K562 (cell line): ENCODE data around the gene PDLIM7. TPM values are rescaled to one million over a fixed set of nuclear protein-coding genes. Genes with fewer than 3 reads are reported as not detected.

ENCODE experiments used
- ATAC-seq: fragments of 200-7000 bp; cut with Tn5 transposase; 3 replicates; pipeline ENCODE4 v1.9.1; 2020; ENCODE audit warnings: moderate library complexity
- BruUV-seq: library from RNA; stranded (reverse); fragments of 400-500 nt; replicated peaks from 2 replicates; lab custom pipeline; 2021; lab: Mats Ljungman, UMichigan
- CTCF ChIA-PET: fragments of 300-600 bp; formaldehyde crosslinking; extraction: SDS; loops from one replicate; lab custom pipeline; 2021; ENCODE audit warnings: low intra/inter-chr PET ratio; lab: Yijun Ruan, JAX
- POLR2A ChIA-PET: fragments of 300-600, 350-650 bp; sonication (Branson Sonifier 250); formaldehyde crosslinking; extraction: SDS; loops from one replicate; lab custom pipeline; 2021; ENCODE audit warnings: antibody characterized with exemption, inconsistent platforms; lab: Yijun Ruan, JAX
- DNase-seq, 4 experiments: peaks; one replicate each; pipeline versions ENCODE4 v3.0.0 to v3.0.0-alpha.2; 2011 to 2018; ENCODE audit warnings: low spot score in 3 of 4, mixed read lengths in 3 of 4; ENCODE audit errors: extremely low read depth in 1 of 4
- FAIRE-seq: peaks from 2 replicates; lab custom pipeline; 2011; peaks lifted over from hg19 to GRCh38; lab: Jason Lieb, UNC
- H2AFZ ChIP-seq: 2 replicates; pipeline ENCODE4 v1.6.0; 2011; ENCODE audit warnings: low read depth, low read length, control low read depth, inconsistent platforms
- H3K27ac ChIP-seq: fragments of 200-600 bp; 3 replicates; pipeline ENCODE4 v1.8.0; 2011; ENCODE audit warnings: low read depth, mild to moderate bottlenecking, control low read depth, inconsistent platforms, low read length, moderate library complexity, mixed read lengths; ENCODE audit errors: extremely low read depth
- H3K27me3 ChIP-seq, 2 experiments: fragments of 300-600 bp in 1 of 2; 2 replicates in 1 of 2; 3 replicates in 1 of 2; pipeline versions ENCODE4 v1.6.0 to v1.8.0; 2011; ENCODE audit warnings: inconsistent platforms in 2 of 2, low read length in 2 of 2, mild to moderate bottlenecking in 1 of 2, mixed read lengths in 1 of 2, moderate library complexity in 1 of 2; ENCODE audit not compliant: control insufficient read depth in 2 of 2, insufficient read depth in 2 of 2
- H3K36me3 ChIP-seq: fragments of 300-600 bp; 3 replicates; pipeline ENCODE4 v1.8.0; 2011; ENCODE audit warnings: mild to moderate bottlenecking, low read length, inconsistent platforms; ENCODE audit not compliant: control insufficient read depth, insufficient read depth
- H3K4me1 ChIP-seq, 2 experiments: fragments of 200-600 bp in 1 of 2; replicated peaks in 1 of 2; 2 replicates in 1 of 2; 3 replicates in 1 of 2; pipeline versions ENCODE4 v1.5.1 to v1.8.0; 2011; ENCODE audit warnings: inconsistent platforms in 2 of 2, low read length in 2 of 2, mild to moderate bottlenecking in 1 of 2, mixed read lengths in 1 of 2, moderate library complexity in 1 of 2; ENCODE audit not compliant: control insufficient read depth in 2 of 2, insufficient read depth in 2 of 2
- H3K4me2 ChIP-seq: 2 replicates; pipeline ENCODE4 v1.6.1; 2011; ENCODE audit warnings: low read length, control low read depth, inconsistent platforms, mixed read lengths; ENCODE audit not compliant: insufficient read depth
- H3K4me3 ChIP-seq: fragments of 200-600 bp; sonication (generic), shearing (Covaris generic); 2 replicates; pipeline ENCODE4 v1.5.1; 2016; ENCODE audit warnings: control low read depth, inconsistent platforms
- H3K79me2 ChIP-seq: fragments of 200-600 bp; 3 replicates; pipeline ENCODE4 v1.8.0; 2011; ENCODE audit warnings: low read length, inconsistent platforms; ENCODE audit not compliant: control insufficient read depth, insufficient read depth
- H3K9ac ChIP-seq, 2 experiments: 2 replicates each; pipeline versions ENCODE4 v1.6.0 to v1.6.1; 2011; ENCODE audit warnings: low read depth in 2 of 2, low read length in 2 of 2, control low read depth in 1 of 2, inconsistent platforms in 1 of 2, mild to moderate bottlenecking in 1 of 2, mixed read lengths in 1 of 2; ENCODE audit not compliant: insufficient read depth in 1 of 2
- H3K9me1 ChIP-seq: one replicate; pipeline ENCODE4 v1.6.0; 2011; ENCODE audit warnings: inconsistent platforms, mild to moderate bottlenecking, low read length, moderate library complexity; ENCODE audit not compliant: control insufficient read depth, insufficient read depth
- H3K9me3 ChIP-seq: replicated peaks from 2 replicates; pipeline ENCODE4 v1.5.1; 2011; ENCODE audit warnings: low read depth, low read length, inconsistent platforms; ENCODE audit not compliant: control insufficient read depth, insufficient read depth
- H4K20me1 ChIP-seq: replicated peaks from 2 replicates; pipeline ENCODE4 v1.6.1; 2011; ENCODE audit warnings: low read length, inconsistent platforms, mixed read lengths; ENCODE audit not compliant: control insufficient read depth, insufficient read depth
- EP300 ChIP-seq: IDR thresholded peaks from 2 replicates; pipeline ENCODE4 v1.6.1; 2012; ENCODE audit warnings: low read length, improper control_type of control experiment
- ESRRA ChIP-seq: fragments of 450-650 bp; IDR thresholded peaks from 2 replicates; pipeline ENCODE4 v1.6.1; 2014; ENCODE audit warnings: low read depth, mild to moderate bottlenecking, moderate library complexity, borderline replicate concordance
- ETV6 ChIP-seq, 3 experiments: fragments of 150-350 bp in 1 of 3; sonication (generic) in 1 of 3; formaldehyde crosslinking in 1 of 3; IDR thresholded peaks; 2 replicates each; pipeline versions ENCODE4 v1.6.1 to v1.8.0; 2014 to 2022; ENCODE audit warnings: borderline replicate concordance in 2 of 3, low read depth in 2 of 3, antibody characterized with exemption in 1 of 3, low read length in 1 of 3, mild to moderate bottlenecking in 1 of 3, missing genetic modification reagents in 1 of 3
- GATAD2A ChIP-seq: fragments of 450-650 bp; IDR thresholded peaks from 2 replicates; pipeline ENCODE4 v1.6.1; 2017
- NONO ChIP-seq, 2 experiments: fragments of 200-400 bp in 1 of 2; fragments of 450-650 bp in 1 of 2; formaldehyde crosslinking in 1 of 2; IDR thresholded peaks; 2 replicates each; pipeline ENCODE4 v1.6.1; 2017; ENCODE audit warnings: low read depth in 2 of 2, mild to moderate bottlenecking in 2 of 2, moderate library complexity in 2 of 2, low read length in 1 of 2
- RFX1 ChIP-seq: fragments of 450-650 bp; IDR thresholded peaks from 2 replicates; pipeline ENCODE4 v1.6.1; 2016; ENCODE audit warnings: mild to moderate bottlenecking, moderate library complexity
- RFX5 ChIP-seq: IDR thresholded peaks from 2 replicates; pipeline ENCODE4 v1.6.1; 2011; ENCODE audit warnings: low read depth, mild to moderate bottlenecking, improper control_type of control experiment, low read length
- SMARCB1 ChIP-seq: IDR thresholded peaks from 2 replicates; pipeline ENCODE4 v1.6.1; 2011; ENCODE audit warnings: improper control_type of control experiment, low read depth; ENCODE audit not compliant: insufficient read length
- TCF3 ChIP-seq: sonication (generic); formaldehyde crosslinking; IDR thresholded peaks from 2 replicates; pipeline ENCODE4 v1.4.0; 2020; ENCODE audit warnings: mild to moderate bottlenecking, missing genetic modification reagents
- ZBTB1 ChIP-seq: sonication (generic); formaldehyde crosslinking; IDR thresholded peaks from 2 replicates; pipeline ENCODE4 v1.8.1; 2023; ENCODE audit warnings: missing genetic modification reagents, low read depth, mild to moderate bottlenecking, borderline replicate concordance
- ZBTB49 ChIP-seq: sonication (generic); formaldehyde crosslinking; IDR thresholded peaks from 2 replicates; pipeline ENCODE4 v1.8.0; 2022; ENCODE audit warnings: missing genetic modification reagents, mild to moderate bottlenecking, borderline replicate concordance
- ZNF589 ChIP-seq: fragments of 200-800 bp; sonication (Bioruptor generic); IDR thresholded peaks from 2 replicates; pipeline ENCODE4 v1.6.1; 2016; ENCODE audit warnings: low read depth, missing genetic modification characterization, missing compliant biosample characterization
- ZNF785 ChIP-seq: fragments of 250-450 bp; sonication (Bioruptor Pico); IDR thresholded peaks from 2 replicates; pipeline ENCODE4 v1.4.0; 2020; ENCODE audit warnings: mild to moderate bottlenecking
- WGBS: fragments of 100-300 bp; shearing (Covaris generic); methylation state at CpG from one replicate; pipeline ENCODE4 v1.1.6; 2016; ENCODE audit warnings: low coverage, mixed read lengths; ENCODE audit not compliant: insufficient coverage; ENCODE audit errors: missing lambda C conversion rate; 5-methylcytosine and 5-hydroxymethylcytosine counted together
- in situ Hi-C: fragments of 300-500 bp; cut with MboI; formaldehyde crosslinking; loops from 4 replicates; pipeline ENCODE4 v1.15.0; 2018; ENCODE audit warnings: inconsistent platforms, mixed read lengths
- intact Hi-C: fragments of 100-400 bp; cut with micrococcal nuclease; formaldehyde crosslinking; loops from 2 replicates; pipeline ENCODE4 v1.14.2; 2022
- polyA plus RNA-seq, 8 experiments: library from polyadenylated mRNA; depleted of rRNA in 4 of 8; stranded (reverse) in 5 of 8; unstranded in 3 of 8; fragments of >200 nt; fragmentation: Nextera tagmentation in 2 of 8; fragmentation: Illumina TruSeq in 1 of 8; extraction: Ambion mirVana in 2 of 8; extraction: Trizol in 1 of 8; gene quantifications; 2 replicates each; pipeline versions ENCODE4 v1.2.1 to v1.2.3, GENCODE V29; 2011 to 2014; ENCODE audit warnings: inconsistent platforms in 1 of 8, missing spikeins in 1 of 8
- total RNA-seq, 7 experiments: library from RNA; depleted of rRNA in 6 of 7; stranded (reverse); fragments of >200 nt in 6 of 7; fragmentation: Illumina TruSeq in 2 of 7; extraction: Trizol in 2 of 7; gene quantifications; 2 replicates each; pipeline versions ENCODE4 v1.2.1 to v1.2.3, GENCODE V29; 2011 to 2021; ENCODE audit warnings: low replicate concordance in 1 of 7
- TF ChIP-seq, protein P1 (sequence below): fragments of 250-450 bp; sonication (Bioruptor Pico); IDR thresholded peaks from 2 replicates; pipeline ENCODE4 v1.4.0; 2020; ENCODE audit warnings: mild to moderate bottlenecking, moderate library complexity
- TF ChIP-seq, protein P2 (sequence below): sonication (generic); formaldehyde crosslinking; IDR thresholded peaks from 2 replicates; pipeline ENCODE4 v1.8.0; 2022; ENCODE audit warnings: mild to moderate bottlenecking, missing genetic modification reagents

Gene PDLIM7
- total and polyA plus RNA-seq, 9 of the 15 experiments (the other 6 are each of a cell fraction or from before 2014, with no cell fraction given): 2.1 to 124 (median 32.6) TPM

DNA sequence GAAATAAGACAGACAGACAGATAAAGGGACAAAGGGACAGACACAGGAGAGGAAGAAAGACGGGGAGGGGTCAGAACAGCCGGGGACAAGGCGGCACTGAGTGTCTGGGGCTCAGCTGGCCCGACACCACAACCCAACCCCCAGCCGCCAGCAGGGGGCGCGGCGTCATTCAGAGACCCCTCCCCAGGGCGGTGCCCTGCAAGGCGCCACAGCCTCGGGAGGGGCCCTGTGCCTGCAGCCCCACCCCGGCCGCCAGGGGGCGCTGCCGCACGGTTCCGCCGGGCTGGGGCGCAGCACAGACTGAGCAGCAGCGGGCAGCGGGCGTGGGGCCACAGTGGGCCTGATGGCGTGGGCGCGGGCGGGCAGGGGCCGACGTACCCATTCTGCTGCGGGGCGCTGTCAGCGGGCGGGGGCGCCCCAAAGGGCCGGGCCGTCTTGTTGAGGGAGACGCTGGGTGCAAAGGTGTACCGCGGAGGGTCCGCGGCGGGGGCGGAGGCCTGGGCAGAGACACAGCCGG lies 5.9 kb downstream of the PDLIM7 start:
- peaks cover 38% of the 10 kb centered on the region for H3K79me2 ChIP-seq
- H3K9ac ChIP-seq: no peak overlapping the region
- peak overlapping the region; percentile 23; the same call in 1 of the 3 replicates for H3K27ac ChIP-seq
- FAIRE-seq (peak; percentile 70), ATAC-seq (peak; percentile 87), DNase-seq (peak; percentile 94 to 97 (median 96))
- H3K4me2 ChIP-seq: 0 out of 2 replicates have a peak overlapping the region, but pooled peaks have one; percentile 6
- H3K36me3 ChIP-seq: peaks cover 84% of the 10 kb centered on the region; the same call in 2 of the 3 replicates
- intact Hi-C loops (loop anchor here (1.0 kb wide), 1 partner anchor 10 kb away; no protein-coding TSS in a partner anchor), in situ Hi-C loops (no loop called here)
- 2% methylated on average over 18 of the region's 43 CpGs for WGBS
- H4K20me1 ChIP-seq: peaks cover 3% of the 10 kb centered on the region; the same call in 1 of the 2 replicates
- H3K9me3 ChIP-seq: no peaks in the 10 kb centered on the region
- H3K4me3 ChIP-seq: no peak overlapping the region
- no peaks in the 10 kb centered on the region for H3K27me3 ChIP-seq
- H2AFZ ChIP-seq: no peak overlapping the region
- peaks cover 40 to 79% of the 10 kb centered on the region in 2 experiments for H3K4me1 ChIP-seq
- ChIA-PET POLR2A (interaction anchor here (1.0 to 4.0 kb wide), 9 partner anchors 10 to 37 kb away, joined by 3 to 21 read pairs (median 7); partner anchors contain the start of genes DBN1 and DOK3), CTCF (interaction anchor here (0.6 to 2.2 kb wide), 3 partner anchors 9 to 19 kb away, joined by 3 to 19 read pairs (median 4); no protein-coding TSS in a partner anchor)
- no TSS peak for BruUV-seq
- no peaks in the 10 kb centered on the region for H3K9me1 ChIP-seq
- TF ChIP-seq ZNF785 (CRISPR knock-in tag) (no peak), EP300 (0 out of 2 replicates have a peak, but pooled peaks have one; percentile 10), RFX1 (no peak), ZBTB49 (no peak), NONO (IDR thresholded peaks at IDR 0.05; ENCODE audit: low read depth in 2 of 2, low read length in 1 of 2) (peak in 1 of 2 experiments; percentile 84; a peak in 2 of 4 replicates), ESRRA (peak; percentile 67; the same call in 1 of the 2 replicates), GATAD2A (peak; percentile 26; the same call in 1 of the 2 replicates), ZBTB1 (CRISPR knock-in tag) (peak; percentile 61; the same call in 1 of the 2 replicates), SMARCB1 (peak; percentile 45), RFX5 (no peak), TCF3 (CRISPR knock-in tag) (peak; percentile 39), ETV6 (IDR thresholded peaks at IDR 0.05; ENCODE audit: borderline replicate concordance in 1 of 2, low read depth in 2 of 2, low read length in 1 of 2) (no peak), ETV6 (CRISPR knock-in tag; IDR thresholded peaks at IDR 0.05; ENCODE audit: borderline replicate concordance) (no peak), ZNF589 (CRISPR knock-in tag) (no peak)
- TF ChIP-seq, protein P1, sequence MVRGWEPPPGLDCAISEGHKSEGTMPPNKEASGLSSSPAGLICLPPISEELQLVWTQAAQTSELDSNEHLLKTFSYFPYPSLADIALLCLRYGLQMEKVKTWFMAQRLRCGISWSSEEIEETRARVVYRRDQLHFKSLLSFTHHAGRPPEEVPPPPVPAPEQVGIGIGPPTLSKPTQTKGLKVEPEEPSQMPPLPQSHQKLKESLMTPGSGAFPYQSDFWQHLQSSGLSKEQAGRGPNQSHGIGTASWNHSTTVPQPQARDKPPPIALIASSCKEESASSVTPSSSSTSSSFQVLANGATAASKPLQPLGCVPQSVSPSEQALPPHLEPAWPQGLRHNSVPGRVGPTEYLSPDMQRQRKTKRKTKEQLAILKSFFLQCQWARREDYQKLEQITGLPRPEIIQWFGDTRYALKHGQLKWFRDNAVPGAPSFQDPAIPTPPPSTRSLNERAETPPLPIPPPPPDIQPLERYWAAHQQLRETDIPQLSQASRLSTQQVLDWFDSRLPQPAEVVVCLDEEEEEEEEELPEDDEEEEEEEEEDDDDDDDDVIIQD (CRISPR knock-in tag): no peak
- TF ChIP-seq, protein P2, sequence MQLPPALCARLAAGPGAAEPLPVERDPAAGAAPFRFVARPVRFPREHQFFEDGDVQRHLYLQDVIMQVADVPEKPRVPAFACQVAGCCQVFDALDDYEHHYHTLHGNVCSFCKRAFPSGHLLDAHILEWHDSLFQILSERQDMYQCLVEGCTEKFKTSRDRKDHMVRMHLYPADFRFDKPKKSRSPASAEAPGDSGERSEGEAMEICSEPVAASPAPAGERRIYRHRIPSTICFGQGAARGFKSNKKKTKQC (CRISPR knock-in tag): peak; percentile 19; the same call in 1 of the 2 replicates
